ENCODE results near the gene PCK2.
A peak's percentile ranks its signal among the peaks of the same experiment; 100 is the strongest.

Gene PCK2

GRCh38 chr14:24074625-24075484, 19.3 kb upstream of the PCK2 start:
- FAIRE-seq (no peak), DNase-seq (ENCODE audit: low spot score) (no peak)

- DNase-seq (ENCODE audit: low spot score), result no peak
- FAIRE-seq, result no peak
Observed at GRCh38 chr14:24075485-24076301, 18.4 kb upstream of the PCK2 start.

GRCh38 chr14:24076302-24076601, 17.9 kb upstream of the PCK2 start:
- FAIRE-seq (no peak), DNase-seq (ENCODE audit: low spot score) (no peak)

GRCh38 chr14:24077086-24077485, 17.0 kb upstream of the PCK2 start:
- FAIRE-seq (no peak), DNase-seq (ENCODE audit: low spot score) (no peak)

GRCh38 chr14:24078146-24078545, 16.0 kb upstream of the PCK2 start:
- FAIRE-seq (no peak), DNase-seq (ENCODE audit: low spot score) (no peak)

GRCh38 chr14:24079491-24080141, 14.5 kb upstream of the PCK2 start:
- FAIRE-seq (no peak), DNase-seq (ENCODE audit: low spot score) (no peak)

GRCh38 chr14:24080142-24080530, 14.0 kb upstream of the PCK2 start:
- no peak for FAIRE-seq
- no peak for DNase-seq (ENCODE audit: low spot score)

GRCh38 chr14:24080888-24081738, 13.0 kb upstream of the PCK2 start:
- FAIRE-seq (no peak), DNase-seq (ENCODE audit: low spot score) (peak; percentile 67)

GRCh38 chr14:24081739-24082211, 12.3 kb upstream of the PCK2 start:
- FAIRE-seq (no peak), DNase-seq (ENCODE audit: low spot score) (no peak)

GRCh38 chr14:24082411-24083080, 11.6 kb upstream of the PCK2 start:
- no peak for DNase-seq (ENCODE audit: low spot score)

GRCh38 chr14:24083462-24083861, 10.6 kb upstream of the PCK2 start:
- no peak for DNase-seq (ENCODE audit: low spot score)
- FAIRE-seq, result no peak

More at GRCh38 chr14:24082411-24083080, 11.6 kb upstream of the PCK2 start:
- no peak for FAIRE-seq

GRCh38 chr14:24084440-24084839, 9.7 kb upstream of the PCK2 start:
- FAIRE-seq (no peak), DNase-seq (ENCODE audit: low spot score) (no peak)

- FAIRE-seq, result no peak
Observed at GRCh38 chr14:24085215-24085614, 8.9 kb upstream of the PCK2 start.

GRCh38 chr14:24086193-24086955, 7.7 kb upstream of the PCK2 start:
- FAIRE-seq (no peak), DNase-seq (ENCODE audit: low spot score) (no peak)

More at GRCh38 chr14:24085215-24085614, 8.9 kb upstream of the PCK2 start:
- DNase-seq (ENCODE audit: low spot score), result no peak

- FAIRE-seq (no peak), DNase-seq (ENCODE audit: low spot score) (no peak)
Observed at GRCh38 chr14:24087004-24087403, 7.1 kb upstream of the PCK2 start.

- DNase-seq (ENCODE audit: low spot score) (no peak), FAIRE-seq (no peak)
Observed at GRCh38 chr14:24088095-24088494, 6.0 kb upstream of the PCK2 start.

- FAIRE-seq (no peak), DNase-seq (ENCODE audit: low spot score) (no peak)
Observed at GRCh38 chr14:24089890-24090289, 4.2 kb upstream of the PCK2 start.

- DNase-seq (ENCODE audit: low spot score), result no peak
- no peak for FAIRE-seq
Observed at GRCh38 chr14:24092110-24092504, 2.0 kb upstream of the PCK2 start.

- DNase-seq (ENCODE audit: low spot score) (no peak), FAIRE-seq (no peak)
Observed at GRCh38 chr14:24092505-24093206, 1.5 kb upstream of the PCK2 start.
